K562 (cell line): ENCODE measurements around the gene GAB1. TPM values are rescaled to one million over a fixed set of nuclear protein-coding genes. Genes with fewer than 3 reads are reported as not detected.

ENCODE experiments used
- ATAC-seq: fragments of 200-7000 bp; cut with Tn5 transposase; 3 replicates; pipeline ENCODE4 v1.9.1; 2020; ENCODE audit warnings: moderate library complexity
- BruUV-seq: library from RNA; stranded (reverse); fragments of 400-500 nt; replicated peaks from 2 replicates; lab custom pipeline; 2021; lab: Mats Ljungman, UMichigan
- CTCF ChIA-PET: fragments of 300-600 bp; formaldehyde crosslinking; extraction: SDS; loops from one replicate; lab custom pipeline; 2021; ENCODE audit warnings: low intra/inter-chr PET ratio; lab: Yijun Ruan, JAX
- POLR2A ChIA-PET: fragments of 300-600, 350-650 bp; sonication (Branson Sonifier 250); formaldehyde crosslinking; extraction: SDS; loops from one replicate; lab custom pipeline; 2021; ENCODE audit warnings: antibody characterized with exemption, inconsistent platforms; lab: Yijun Ruan, JAX
- DNase-seq, 4 experiments: peaks; one replicate each; pipeline versions ENCODE4 v3.0.0 to v3.0.0-alpha.2; 2011 to 2018; ENCODE audit warnings: low spot score in 3 of 4, mixed read lengths in 3 of 4; ENCODE audit errors: extremely low read depth in 1 of 4
- FAIRE-seq: peaks from 2 replicates; lab custom pipeline; 2011; peaks lifted over from hg19 to GRCh38; lab: Jason Lieb, UNC
- H2AFZ ChIP-seq: 2 replicates; pipeline ENCODE4 v1.6.0; 2011; ENCODE audit warnings: low read depth, low read length, control low read depth, inconsistent platforms
- H3K27ac ChIP-seq: fragments of 200-600 bp; 3 replicates; pipeline ENCODE4 v1.8.0; 2011; ENCODE audit warnings: low read depth, mild to moderate bottlenecking, control low read depth, inconsistent platforms, low read length, moderate library complexity, mixed read lengths; ENCODE audit errors: extremely low read depth
- H3K27me3 ChIP-seq, 2 experiments: fragments of 300-600 bp in 1 of 2; 2 replicates in 1 of 2; 3 replicates in 1 of 2; pipeline versions ENCODE4 v1.6.0 to v1.8.0; 2011; ENCODE audit warnings: inconsistent platforms in 2 of 2, low read length in 2 of 2, mild to moderate bottlenecking in 1 of 2, mixed read lengths in 1 of 2, moderate library complexity in 1 of 2; ENCODE audit not compliant: control insufficient read depth in 2 of 2, insufficient read depth in 2 of 2
- H3K36me3 ChIP-seq: fragments of 300-600 bp; 3 replicates; pipeline ENCODE4 v1.8.0; 2011; ENCODE audit warnings: mild to moderate bottlenecking, low read length, inconsistent platforms; ENCODE audit not compliant: control insufficient read depth, insufficient read depth
- H3K4me1 ChIP-seq, 2 experiments: fragments of 200-600 bp in 1 of 2; replicated peaks in 1 of 2; 2 replicates in 1 of 2; 3 replicates in 1 of 2; pipeline versions ENCODE4 v1.5.1 to v1.8.0; 2011; ENCODE audit warnings: inconsistent platforms in 2 of 2, low read length in 2 of 2, mild to moderate bottlenecking in 1 of 2, mixed read lengths in 1 of 2, moderate library complexity in 1 of 2; ENCODE audit not compliant: control insufficient read depth in 2 of 2, insufficient read depth in 2 of 2
- H3K4me2 ChIP-seq: 2 replicates; pipeline ENCODE4 v1.6.1; 2011; ENCODE audit warnings: low read length, control low read depth, inconsistent platforms, mixed read lengths; ENCODE audit not compliant: insufficient read depth
- H3K4me3 ChIP-seq: fragments of 200-600 bp; sonication (generic), shearing (Covaris generic); 2 replicates; pipeline ENCODE4 v1.5.1; 2016; ENCODE audit warnings: control low read depth, inconsistent platforms
- H3K79me2 ChIP-seq: fragments of 200-600 bp; 3 replicates; pipeline ENCODE4 v1.8.0; 2011; ENCODE audit warnings: low read length, inconsistent platforms; ENCODE audit not compliant: control insufficient read depth, insufficient read depth
- H3K9ac ChIP-seq, 2 experiments: 2 replicates each; pipeline versions ENCODE4 v1.6.0 to v1.6.1; 2011; ENCODE audit warnings: low read depth in 2 of 2, low read length in 2 of 2, control low read depth in 1 of 2, inconsistent platforms in 1 of 2, mild to moderate bottlenecking in 1 of 2, mixed read lengths in 1 of 2; ENCODE audit not compliant: insufficient read depth in 1 of 2
- H3K9me1 ChIP-seq: one replicate; pipeline ENCODE4 v1.6.0; 2011; ENCODE audit warnings: inconsistent platforms, mild to moderate bottlenecking, low read length, moderate library complexity; ENCODE audit not compliant: control insufficient read depth, insufficient read depth
- H3K9me3 ChIP-seq: replicated peaks from 2 replicates; pipeline ENCODE4 v1.5.1; 2011; ENCODE audit warnings: low read depth, low read length, inconsistent platforms; ENCODE audit not compliant: control insufficient read depth, insufficient read depth
- H4K20me1 ChIP-seq: replicated peaks from 2 replicates; pipeline ENCODE4 v1.6.1; 2011; ENCODE audit warnings: low read length, inconsistent platforms, mixed read lengths; ENCODE audit not compliant: control insufficient read depth, insufficient read depth
- BRCA1 ChIP-seq, 2 experiments: fragments of 450-650 bp in 1 of 2; sonication (generic) in 1 of 2; formaldehyde crosslinking in 1 of 2; IDR thresholded peaks; 2 replicates each; pipeline versions ENCODE4 v1.5.0 to v1.6.1; 2017 to 2020; ENCODE audit warnings: mild to moderate bottlenecking in 1 of 2, missing genetic modification reagents in 1 of 2
- ELF1 ChIP-seq: fragments of 200-800 bp; sonication (Bioruptor generic); IDR thresholded peaks from 2 replicates; pipeline ENCODE4 v1.6.1; 2016; ENCODE audit warnings: missing genetic modification characterization, missing compliant biosample characterization
- HSF4 ChIP-seq: fragments of 250-450 bp; sonication (Bioruptor Pico); IDR thresholded peaks from 2 replicates; pipeline ENCODE4 v2.1.2; 2022; ENCODE audit warnings: mild to moderate bottlenecking, moderate library complexity, borderline replicate concordance
- ILK ChIP-seq: fragments of 450-650 bp; IDR thresholded peaks from 2 replicates; pipeline ENCODE4 v1.6.1; 2016; ENCODE audit warnings: missing genetic modification characterization, low read depth, mild to moderate bottlenecking, missing compliant biosample characterization, moderate library complexity, borderline replicate concordance
- KAT2B ChIP-seq: IDR thresholded peaks from one replicate; pipeline ENCODE4 v1.6.1; 2012; ENCODE audit warnings: low read depth, mild to moderate bottlenecking, control low read depth, inconsistent platforms, low read length, moderate library complexity
- NFE2 ChIP-seq: IDR thresholded peaks from 2 replicates; pipeline ENCODE4 v1.6.1; 2014; ENCODE audit warnings: antibody characterized with exemption, low read depth
- NR4A1 ChIP-seq, 2 experiments: fragments of 250-450 bp in 1 of 2; fragments of 450-650 bp in 1 of 2; sonication (Bioruptor Pico) in 1 of 2; IDR thresholded peaks; 2 replicates each; pipeline versions ENCODE4 v1.4.0 to v1.6.1; 2016 to 2020; ENCODE audit warnings: mild to moderate bottlenecking in 2 of 2, missing compliant biosample characterization in 1 of 2, missing genetic modification characterization in 1 of 2, moderate library complexity in 1 of 2
- TEAD2 ChIP-seq: fragments of 450-650 bp; IDR thresholded peaks from 2 replicates; pipeline ENCODE4 v1.6.1; 2016; ENCODE audit warnings: missing genetic modification characterization, control low read depth, missing compliant biosample characterization
- ZNF431 ChIP-seq: sonication (generic); formaldehyde crosslinking; IDR thresholded peaks from 2 replicates; pipeline ENCODE4 v1.8.0; 2022; ENCODE audit warnings: mild to moderate bottlenecking, missing genetic modification reagents
- WGBS: fragments of 100-300 bp; shearing (Covaris generic); methylation state at CpG from one replicate; pipeline ENCODE4 v1.1.6; 2016; ENCODE audit warnings: low coverage, mixed read lengths; ENCODE audit not compliant: insufficient coverage; ENCODE audit errors: missing lambda C conversion rate; 5-methylcytosine and 5-hydroxymethylcytosine counted together
- in situ Hi-C: fragments of 300-500 bp; cut with MboI; formaldehyde crosslinking; loops from 4 replicates; pipeline ENCODE4 v1.15.0; 2018; ENCODE audit warnings: inconsistent platforms, mixed read lengths
- intact Hi-C: fragments of 100-400 bp; cut with micrococcal nuclease; formaldehyde crosslinking; loops from 2 replicates; pipeline ENCODE4 v1.14.2; 2022
- polyA plus RNA-seq, 8 experiments: library from polyadenylated mRNA; depleted of rRNA in 4 of 8; stranded (reverse) in 5 of 8; unstranded in 3 of 8; fragments of >200 nt; fragmentation: Nextera tagmentation in 2 of 8; fragmentation: Illumina TruSeq in 1 of 8; extraction: Ambion mirVana in 2 of 8; extraction: Trizol in 1 of 8; gene quantifications; 2 replicates each; pipeline versions ENCODE4 v1.2.1 to v1.2.3, GENCODE V29; 2011 to 2014; ENCODE audit warnings: inconsistent platforms in 1 of 8, missing spikeins in 1 of 8
- total RNA-seq, 7 experiments: library from RNA; depleted of rRNA in 6 of 7; stranded (reverse); fragments of >200 nt in 6 of 7; fragmentation: Illumina TruSeq in 2 of 7; extraction: Trizol in 2 of 7; gene quantifications; 2 replicates each; pipeline versions ENCODE4 v1.2.1 to v1.2.3, GENCODE V29; 2011 to 2021; ENCODE audit warnings: low replicate concordance in 1 of 7
- TF ChIP-seq, protein P1 (sequence below): sonication (generic); formaldehyde crosslinking; IDR thresholded peaks from 2 replicates; pipeline ENCODE4 v1.8.1; 2023; ENCODE audit warnings: mild to moderate bottlenecking, missing genetic modification reagents
- TF ChIP-seq, protein P2 (sequence below): sonication (generic); formaldehyde crosslinking; IDR thresholded peaks from 2 replicates; pipeline ENCODE4 v1.8.0; 2022; ENCODE audit warnings: mild to moderate bottlenecking, missing genetic modification reagents
- TF ChIP-seq, protein P3 (sequence below): fragments of 250-450 bp; sonication (Bioruptor Pico); IDR thresholded peaks from 2 replicates; pipeline ENCODE4 v1.4.0; 2020; ENCODE audit warnings: mild to moderate bottlenecking
- TF ChIP-seq, protein P4 (sequence below), 3 experiments: IDR thresholded peaks in 2 of 3; conservative IDR thresholded peaks in 1 of 3; 2 replicates each; pipeline ENCODE4 v1.5.1; 2011 to 2012; ENCODE audit warnings: low read length in 3 of 3, mild to moderate bottlenecking in 3 of 3, control low read depth in 2 of 3, improper control_type of control experiment in 1 of 3, inconsistent platforms in 1 of 3, low read depth in 1 of 3, mixed read lengths in 1 of 3, moderate library complexity in 1 of 3; ENCODE audit not compliant: insufficient read depth in 2 of 3

Gene GAB1
- total and polyA plus RNA-seq, 9 of the 15 experiments (the other 6 are each of a cell fraction or from before 2014, with no cell fraction given) = 1.3 to 14.6 (median 7.5) TPM

DNA sequence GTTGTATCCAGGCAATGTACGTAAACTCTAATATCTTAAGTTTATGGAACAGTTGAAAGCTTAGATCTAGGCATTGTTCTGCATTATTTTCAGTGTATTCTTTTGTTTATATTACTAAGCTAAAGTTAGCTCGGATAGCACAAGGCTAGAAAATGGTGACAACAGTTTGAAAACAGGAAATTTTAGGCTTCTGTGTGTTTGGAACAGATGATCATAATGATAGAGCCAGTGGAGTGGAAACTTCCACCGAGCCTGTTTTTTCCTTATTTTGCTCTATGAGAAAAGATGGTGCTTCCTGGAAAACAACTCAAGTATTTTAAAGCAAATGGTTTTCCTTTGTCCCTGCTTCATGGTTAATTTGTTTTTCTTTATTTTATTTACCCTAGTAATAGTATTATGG is 70.8 kb downstream of the GAB1 start:
- Histone ChIP-seq H3K36me3 (no peaks in the 10 kb centered on the region), H3K9me1 (no peaks in the 10 kb centered on the region), H3K9ac (peak overlapping the region in 1 of 2 experiments; percentile 28; a peak in 1 of 4 replicates), H3K27ac (no peak overlapping the region), H3K79me2 (peaks cover 31% of the 10 kb centered on the region), H3K4me1 (peaks cover 4% of the 10 kb centered on the region in 2 experiments; a peak in 3 of 5 replicates), H3K27me3 (no peaks in the 10 kb centered on the region), H2AFZ (peak overlapping the region; percentile 10; the same call in 1 of the 2 replicates), H3K4me2 (no peak overlapping the region), H3K9me3 (no peaks in the 10 kb centered on the region), H3K4me3 (no peak overlapping the region), H4K20me1 (no peaks in the 10 kb centered on the region)
- CTCF ChIA-PET = no interaction called here
- TF ChIP-seq, protein P1, sequence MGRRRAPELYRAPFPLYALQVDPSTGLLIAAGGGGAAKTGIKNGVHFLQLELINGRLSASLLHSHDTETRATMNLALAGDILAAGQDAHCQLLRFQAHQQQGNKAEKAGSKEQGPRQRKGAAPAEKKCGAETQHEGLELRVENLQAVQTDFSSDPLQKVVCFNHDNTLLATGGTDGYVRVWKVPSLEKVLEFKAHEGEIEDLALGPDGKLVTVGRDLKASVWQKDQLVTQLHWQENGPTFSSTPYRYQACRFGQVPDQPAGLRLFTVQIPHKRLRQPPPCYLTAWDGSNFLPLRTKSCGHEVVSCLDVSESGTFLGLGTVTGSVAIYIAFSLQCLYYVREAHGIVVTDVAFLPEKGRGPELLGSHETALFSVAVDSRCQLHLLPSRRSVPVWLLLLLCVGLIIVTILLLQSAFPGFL (CRISPR knock-in tag) = no peak
- TF ChIP-seq NR4A1 (CRISPR knock-in tag; IDR thresholded peaks at IDR 0.05) = no peak
- TF ChIP-seq NR4A1 (tag; IDR thresholded peaks at IDR 0.05) = no peak
- no peak for TF ChIP-seq HSF4 (CRISPR knock-in tag)
- TF ChIP-seq TEAD2 = no peak
- TF ChIP-seq ELF1 (tag) = no peak
- no peak for TF ChIP-seq ILK (tag)
- TF ChIP-seq BRCA1 (IDR thresholded peaks at IDR 0.05) = no peak
- no peak for TF ChIP-seq BRCA1 (CRISPR knock-in tag; IDR thresholded peaks at IDR 0.05)
- TF ChIP-seq ZNF431 = no peak
- TF ChIP-seq, protein P2, sequence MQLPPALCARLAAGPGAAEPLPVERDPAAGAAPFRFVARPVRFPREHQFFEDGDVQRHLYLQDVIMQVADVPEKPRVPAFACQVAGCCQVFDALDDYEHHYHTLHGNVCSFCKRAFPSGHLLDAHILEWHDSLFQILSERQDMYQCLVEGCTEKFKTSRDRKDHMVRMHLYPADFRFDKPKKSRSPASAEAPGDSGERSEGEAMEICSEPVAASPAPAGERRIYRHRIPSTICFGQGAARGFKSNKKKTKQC (CRISPR knock-in tag) = no peak
- TF ChIP-seq, protein P3, sequence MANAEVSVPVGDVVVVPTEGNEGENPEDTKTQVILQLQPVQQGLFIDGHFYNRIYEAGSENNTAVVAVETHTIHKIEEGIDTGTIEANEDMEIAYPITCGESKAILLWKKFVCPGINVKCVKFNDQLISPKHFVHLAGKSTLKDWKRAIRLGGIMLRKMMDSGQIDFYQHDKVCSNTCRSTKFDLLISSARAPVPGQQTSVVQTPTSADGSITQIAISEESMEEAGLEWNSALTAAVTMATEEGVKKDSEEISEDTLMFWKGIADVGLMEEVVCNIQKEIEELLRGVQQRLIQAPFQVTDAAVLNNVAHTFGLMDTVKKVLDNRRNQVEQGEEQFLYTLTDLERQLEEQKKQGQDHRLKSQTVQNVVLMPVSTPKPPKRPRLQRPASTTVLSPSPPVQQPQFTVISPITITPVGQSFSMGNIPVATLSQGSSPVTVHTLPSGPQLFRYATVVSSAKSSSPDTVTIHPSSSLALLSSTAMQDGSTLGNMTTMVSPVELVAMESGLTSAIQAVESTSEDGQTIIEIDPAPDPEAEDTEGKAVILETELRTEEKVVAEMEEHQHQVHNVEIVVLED (CRISPR knock-in tag) = no peak
- no peak for TF ChIP-seq NFE2
- TF ChIP-seq KAT2B = no peak
- TF ChIP-seq, protein P4, sequence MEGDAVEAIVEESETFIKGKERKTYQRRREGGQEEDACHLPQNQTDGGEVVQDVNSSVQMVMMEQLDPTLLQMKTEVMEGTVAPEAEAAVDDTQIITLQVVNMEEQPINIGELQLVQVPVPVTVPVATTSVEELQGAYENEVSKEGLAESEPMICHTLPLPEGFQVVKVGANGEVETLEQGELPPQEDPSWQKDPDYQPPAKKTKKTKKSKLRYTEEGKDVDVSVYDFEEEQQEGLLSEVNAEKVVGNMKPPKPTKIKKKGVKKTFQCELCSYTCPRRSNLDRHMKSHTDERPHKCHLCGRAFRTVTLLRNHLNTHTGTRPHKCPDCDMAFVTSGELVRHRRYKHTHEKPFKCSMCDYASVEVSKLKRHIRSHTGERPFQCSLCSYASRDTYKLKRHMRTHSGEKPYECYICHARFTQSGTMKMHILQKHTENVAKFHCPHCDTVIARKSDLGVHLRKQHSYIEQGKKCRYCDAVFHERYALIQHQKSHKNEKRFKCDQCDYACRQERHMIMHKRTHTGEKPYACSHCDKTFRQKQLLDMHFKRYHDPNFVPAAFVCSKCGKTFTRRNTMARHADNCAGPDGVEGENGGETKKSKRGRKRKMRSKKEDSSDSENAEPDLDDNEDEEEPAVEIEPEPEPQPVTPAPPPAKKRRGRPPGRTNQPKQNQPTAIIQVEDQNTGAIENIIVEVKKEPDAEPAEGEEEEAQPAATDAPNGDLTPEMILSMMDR (IDR thresholded peaks at IDR 0.05 in 2 of 3, conservative IDR thresholded peaks at IDR 0.05 in 1 of 3; ENCODE audit: insufficient read depth in 2 of 3, low read depth in 1 of 3, low read length in 3 of 3) = no peak
- POLR2A ChIA-PET = no interaction called here
- no TSS peak for BruUV-seq
- ATAC-seq = no peak
- no peak for DNase-seq
- intact Hi-C loops = no loop called here
- 35% methylated on average over 3 of the region's 3 CpGs for WGBS
- FAIRE-seq = peak; percentile 58
- in situ Hi-C loops = no loop called here
